GM23338 (cell line): Measurements from ENCODE around the gene CAMSAP1. TPM values are rescaled to one million over a fixed set of nuclear protein-coding genes. Genes with fewer than 3 reads are reported as not detected.

Experiments used
- ATAC-seq: fragments of 200-7000 bp; cut with Tn5 transposase; 3 replicates; pipeline ENCODE4 v1.9.1; 2020
- DNase-seq: peaks from one replicate; pipeline ENCODE4 v3.0.0-alpha.2; 2015; ENCODE audit warnings: low spot score
- H2AFZ ChIP-seq: fragments of 200-600 bp; sonication (generic); 2 replicates; pipeline ENCODE4 v1.8.0; 2016; ENCODE audit warnings: antibody characterized with exemption, mild to moderate bottlenecking, moderate library complexity
- H3F3A ChIP-seq: fragments of 200-600 bp; sonication (generic); replicated peaks from 2 replicates; pipeline ENCODE4 v1.8.0; 2017; ENCODE audit warnings: antibody characterized with exemption, mixed run types, low read depth
- H3K27ac ChIP-seq: fragments of 200-600 bp; sonication (generic); 2 replicates; pipeline ENCODE4 v1.6.1; 2016; ENCODE audit warnings: low read depth
- H3K27me3 ChIP-seq: fragments of 200-600 bp; sonication (generic); 2 replicates; pipeline ENCODE4 v1.8.0; 2016; ENCODE audit warnings: mild to moderate bottlenecking, mixed run types, moderate library complexity; ENCODE audit not compliant: insufficient read depth
- H3K36me3 ChIP-seq: fragments of 200-600 bp; sonication (generic); 2 replicates; pipeline ENCODE4 v1.8.0; 2016; ENCODE audit warnings: mild to moderate bottlenecking; ENCODE audit not compliant: insufficient read depth
- H3K4me1 ChIP-seq: fragments of 200-600 bp; sonication (generic); 2 replicates; pipeline ENCODE4 v1.8.0; 2016; ENCODE audit warnings: mild to moderate bottlenecking, moderate library complexity; ENCODE audit not compliant: insufficient read depth
- H3K4me2 ChIP-seq: fragments of 200-600 bp; sonication (generic); 2 replicates; pipeline ENCODE4 v1.7.1; 2017; ENCODE audit warnings: mixed run types
- H3K4me3 ChIP-seq: fragments of 200-600 bp; sonication (generic); 2 replicates; pipeline ENCODE4 v1.6.1; 2016; ENCODE audit warnings: mixed run types
- H3K79me2 ChIP-seq: fragments of 200-600 bp; sonication (generic); replicated peaks from 2 replicates; pipeline ENCODE4 v1.8.0; 2017; ENCODE audit warnings: mild to moderate bottlenecking; ENCODE audit not compliant: insufficient read depth
- H3K9me2 ChIP-seq: fragments of 200-600 bp; sonication (generic); 2 replicates; pipeline ENCODE4 v1.8.0; 2017; ENCODE audit not compliant: insufficient read depth
- H4K20me1 ChIP-seq: fragments of 200-600 bp; sonication (generic); replicated peaks from 2 replicates; pipeline ENCODE4 v1.8.0; 2017; ENCODE audit warnings: mild to moderate bottlenecking; ENCODE audit not compliant: insufficient read depth
- H3K27ac Mint-ChIP-seq: 2 replicates; pipeline ENCODE4 v1.8.0; 2020; ENCODE audit warnings: inconsistent platforms, mild to moderate bottlenecking, moderate library complexity, mixed read lengths
- H3K27me3 Mint-ChIP-seq: 3 replicates; pipeline ENCODE4 v1.8.0; 2022; ENCODE audit warnings: low read depth, mild to moderate bottlenecking, moderate library complexity, mixed read lengths, inconsistent platforms; ENCODE audit not compliant: insufficient read depth, poor library complexity
- H3K36me3 Mint-ChIP-seq: 3 replicates; pipeline ENCODE4 v1.8.0; 2021; ENCODE audit warnings: low read depth, mild to moderate bottlenecking, inconsistent platforms, moderate library complexity, mixed read lengths
- H3K4me1 Mint-ChIP-seq: 3 replicates; pipeline ENCODE4 v1.8.0; 2020; ENCODE audit warnings: mild to moderate bottlenecking, inconsistent platforms, mixed read lengths
- H3K4me3 Mint-ChIP-seq: 3 replicates; pipeline ENCODE4 v1.8.0; 2021; ENCODE audit warnings: moderate library complexity, mild to moderate bottlenecking, inconsistent platforms, mixed read lengths
- H3K9me3 Mint-ChIP-seq: 3 replicates; pipeline ENCODE4 v1.8.0; 2020; ENCODE audit warnings: moderate library complexity, mild to moderate bottlenecking, inconsistent platforms, mixed read lengths
- CREB1 ChIP-seq: fragments of 250-450 bp; sonication (Bioruptor Pico); IDR thresholded peaks from 2 replicates; pipeline ENCODE4 v1.5.0; 2020; ENCODE audit warnings: low read depth, mild to moderate bottlenecking, moderate library complexity
- CTCF ChIP-seq, 2 experiments: fragments of 200-600 bp in 1 of 2; sonication (generic) in 1 of 2; conservative IDR thresholded peaks; 2 replicates each; pipeline versions ENCODE4 v1.5.1 to v1.6.1; 2016 to 2017; ENCODE audit warnings: antibody characterized with exemption in 2 of 2, low read depth in 2 of 2, mild to moderate bottlenecking in 2 of 2, moderate library complexity in 1 of 2
- EZH2 ChIP-seq: fragments of 200-600 bp; sonication (generic); IDR thresholded peaks from one replicate; pipeline ENCODE4 v1.8.0; 2017; ENCODE audit warnings: antibody characterized with exemption, mild to moderate bottlenecking, low read depth; ENCODE audit not compliant: unreplicated experiment
- EZH2phosphoT487 ChIP-seq: fragments of 200-600 bp; sonication (generic); IDR thresholded peaks from one replicate; pipeline ENCODE4 v1.8.1; 2018; ENCODE audit warnings: antibody characterized with exemption; ENCODE audit not compliant: unreplicated experiment
- JUNB ChIP-seq: IDR thresholded peaks from one replicate; pipeline ENCODE4 v1.6.1; 2016; ENCODE audit warnings: antibody characterized with exemption; ENCODE audit not compliant: unreplicated experiment
- POLR2AphosphoS5 ChIP-seq: IDR thresholded peaks from 2 replicates; pipeline ENCODE4 v1.6.1; 2016; ENCODE audit warnings: antibody characterized with exemption, low read depth
- ZNF331 ChIP-seq: fragments of 250-450 bp; sonication (Bioruptor Pico); IDR thresholded peaks from 2 replicates; pipeline ENCODE4 v1.5.0; 2020; ENCODE audit warnings: low read depth, mild to moderate bottlenecking, moderate library complexity
- polyA plus RNA-seq: library from polyadenylated mRNA; unstranded; fragments of >200 nt; fragmentation: Nextera tagmentation; extraction: Ambion mirVana; gene quantifications from 2 replicates; pipeline ENCODE4 v1.2.1, GENCODE V29; 2016
- total RNA-seq: library from RNA; depleted of rRNA; stranded (reverse); fragments of >200 nt; shearing (Covaris generic); gene quantifications from 2 replicates; pipeline ENCODE4 v1.2.3, GENCODE V29; 2014
- TF ChIP-seq, protein P1 (sequence below): IDR thresholded peaks from one replicate; pipeline ENCODE4 v1.6.1; 2018; ENCODE audit warnings: antibody characterized with exemption; ENCODE audit not compliant: unreplicated experiment

The CAMSAP1 gene
- total and polyA plus RNA-seq, 2 experiments from 2014 or later, result 6.9 to 75.4 TPM

GRCh38 chr9:135857371-135857786, 50.0 kb downstream of the CAMSAP1 start (continued):
- no peak for TF ChIP-seq JUNB
- no peak for TF ChIP-seq POLR2AphosphoS5
- TF ChIP-seq EZH2phosphoT487, result no peak
- TF ChIP-seq CTCF (conservative IDR thresholded peaks at IDR 0.05; ENCODE audit: low read depth in 2 of 2), result no peak
- TF ChIP-seq, protein P1, sequence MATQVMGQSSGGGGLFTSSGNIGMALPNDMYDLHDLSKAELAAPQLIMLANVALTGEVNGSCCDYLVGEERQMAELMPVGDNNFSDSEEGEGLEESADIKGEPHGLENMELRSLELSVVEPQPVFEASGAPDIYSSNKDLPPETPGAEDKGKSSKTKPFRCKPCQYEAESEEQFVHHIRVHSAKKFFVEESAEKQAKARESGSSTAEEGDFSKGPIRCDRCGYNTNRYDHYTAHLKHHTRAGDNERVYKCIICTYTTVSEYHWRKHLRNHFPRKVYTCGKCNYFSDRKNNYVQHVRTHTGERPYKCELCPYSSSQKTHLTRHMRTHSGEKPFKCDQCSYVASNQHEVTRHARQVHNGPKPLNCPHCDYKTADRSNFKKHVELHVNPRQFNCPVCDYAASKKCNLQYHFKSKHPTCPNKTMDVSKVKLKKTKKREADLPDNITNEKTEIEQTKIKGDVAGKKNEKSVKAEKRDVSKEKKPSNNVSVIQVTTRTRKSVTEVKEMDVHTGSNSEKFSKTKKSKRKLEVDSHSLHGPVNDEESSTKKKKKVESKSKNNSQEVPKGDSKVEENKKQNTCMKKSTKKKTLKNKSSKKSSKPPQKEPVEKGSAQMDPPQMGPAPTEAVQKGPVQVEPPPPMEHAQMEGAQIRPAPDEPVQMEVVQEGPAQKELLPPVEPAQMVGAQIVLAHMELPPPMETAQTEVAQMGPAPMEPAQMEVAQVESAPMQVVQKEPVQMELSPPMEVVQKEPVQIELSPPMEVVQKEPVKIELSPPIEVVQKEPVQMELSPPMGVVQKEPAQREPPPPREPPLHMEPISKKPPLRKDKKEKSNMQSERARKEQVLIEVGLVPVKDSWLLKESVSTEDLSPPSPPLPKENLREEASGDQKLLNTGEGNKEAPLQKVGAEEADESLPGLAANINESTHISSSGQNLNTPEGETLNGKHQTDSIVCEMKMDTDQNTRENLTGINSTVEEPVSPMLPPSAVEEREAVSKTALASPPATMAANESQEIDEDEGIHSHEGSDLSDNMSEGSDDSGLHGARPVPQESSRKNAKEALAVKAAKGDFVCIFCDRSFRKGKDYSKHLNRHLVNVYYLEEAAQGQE, result no peak

GRCh38 chr9:135851748-135852147, 55.6 kb downstream of the CAMSAP1 start:
- Histone ChIP-seq H3K9me2 (no peaks in the 10 kb centered on the region), H3K36me3 (0 out of 2 replicates have a peak, but pooled peaks cover 3% of the 10 kb centered on the region), H3K79me2 (peaks cover 86% of the 10 kb centered on the region), H2AFZ (no peak overlapping the region), H3K4me3 (no peak overlapping the region), H3K4me2 (no peak overlapping the region), H3K27ac (no peak overlapping the region), H4K20me1 (peaks cover 51% of the 10 kb centered on the region), H3K4me1 (peaks cover 18% of the 10 kb centered on the region), H3F3A (no peaks in the 10 kb centered on the region), H3K27me3 (no peaks in the 10 kb centered on the region)
- Mint-ChIP-seq H3K36me3 (peaks cover 48% of the 10 kb centered on the region), H3K27ac (no peak overlapping the region), H3K4me1 (peaks cover 35% of the 10 kb centered on the region), H3K4me3 (no peak overlapping the region), H3K9me3 (peaks cover 4% of the 10 kb centered on the region; the same call in 2 of the 3 replicates), H3K27me3 (peaks cover 5% of the 10 kb centered on the region)
- TF ChIP-seq CREB1 (CRISPR knock-in tag) (no peak), POLR2AphosphoS5 (no peak), EZH2 (no peak), JUNB (no peak), ZNF331 (CRISPR knock-in tag) (no peak)
- TF ChIP-seq, protein P1, result no peak
- DNase-seq (no peak), ATAC-seq (no peak; the same call in 2 of the 3 replicates)
